ENCODE measurements around the gene SIRT2. TPM values are rescaled to one million over a fixed set of nuclear protein-coding genes. Genes with fewer than 3 reads are reported as not detected.
A peak's percentile ranks its signal among the peaks of the same experiment; 100 is the strongest.

SIRT2 gene
- total and polyA plus RNA-seq, 2 of the 8 experiments (the other 6 are each of a cell fraction or from before 2014, with no cell fraction given) = 6.5 to 10.0 TPM

- Histone ChIP-seq H3K9me3 (ENCODE audit: insufficient read depth in 2 of 2, low read depth in 1 of 2, low read length in 1 of 2) (no peaks in the 10 kb centered on the region), H3K4me2 (ENCODE audit: insufficient read depth in 1 of 2, low read depth in 2 of 2, low read length in 2 of 2) (peak overlapping the region in 1 of 2 experiments; percentile 74; a peak in 1 of 4 replicates), H4K8ac (ENCODE audit: extremely low read depth, insufficient read depth, low read length) (no peak overlapping the region; the same call in 1 of the 2 replicates), H3K4me3 (ENCODE audit: extremely low read depth in 1 of 4, insufficient read depth in 2 of 4, low read depth in 3 of 4, low read length in 4 of 4) (no peak overlapping the region), H3K23ac (ENCODE audit: insufficient read length) (no peak overlapping the region), H2BK12ac (ENCODE audit: low read depth, low read length) (no peak overlapping the region), H3K79me2 (ENCODE audit: control insufficient read depth in 1 of 2, insufficient read depth in 2 of 2, low read length in 2 of 2) (no peaks in the 10 kb centered on the region), H3K36me3 (ENCODE audit: control insufficient read depth in 2 of 4, insufficient read depth in 4 of 4, low read length in 3 of 4) (no peaks in the 10 kb centered on the region), H3K79me1 (ENCODE audit: low read depth, low read length) (no peaks in the 10 kb centered on the region), H3K27me3 (replicated peaks in 1 of 4; ENCODE audit: control insufficient read depth in 3 of 4, extremely low read depth in 1 of 4, insufficient read depth in 3 of 4, low read length in 3 of 4) (peaks cover 0 to 11% (median 5%) of the 10 kb centered on the region in 4 experiments; a peak in 5 of 7 replicates), H4K20me1 (replicated peaks in 1 of 2; ENCODE audit: control insufficient read depth in 1 of 2, insufficient read depth in 2 of 2, low read length in 2 of 2) (no peaks in the 10 kb centered on the region), H3K56ac (replicated peaks; ENCODE audit: insufficient read length, low read depth, low read length) (no peak overlapping the region), H4K91ac (replicated peaks; ENCODE audit: insufficient read length, low read length) (no peak overlapping the region), H4K5ac (ENCODE audit: insufficient read length, low read depth, low read length) (no peak overlapping the region), H2AK5ac (ENCODE audit: low read depth, low read length) (no peak overlapping the region), H2BK15ac (ENCODE audit: low read length) (peak overlapping the region; percentile 46; the same call in 1 of the 2 replicates), H2AFZ (ENCODE audit: low read length) (no peak overlapping the region), H2BK20ac (ENCODE audit: low read length) (no peak overlapping the region), H3K4ac (replicated peaks; ENCODE audit: insufficient read length, low read depth, low read length) (no peak overlapping the region), H2BK120ac (replicated peaks; ENCODE audit: low read depth, low read length) (no peak overlapping the region), H3K9ac (replicated peaks in 1 of 4; ENCODE audit: extremely low read depth in 1 of 4, low read depth in 3 of 4, low read length in 3 of 4) (no peak overlapping the region), H3K14ac (ENCODE audit: insufficient read length) (no peak overlapping the region), H3K4me1 (replicated peaks in 1 of 4; ENCODE audit: control insufficient read depth in 3 of 4, insufficient read depth in 4 of 4, low read length in 3 of 4) (peaks cover 0 to 7% (median 4%) of the 10 kb centered on the region in 4 experiments; a peak in 5 of 7 replicates), H3K18ac (ENCODE audit: extremely low read depth, low read length) (no peak overlapping the region), H3K27ac (ENCODE audit: low read depth, low read length) (no peak overlapping the region), H2BK5ac (ENCODE audit: low read depth, low read length) (no peak overlapping the region), H3K23me2 (ENCODE audit: low read depth, low read length) (peaks cover 7% of the 10 kb centered on the region; the same call in 1 of the 2 replicates)
- POLR2A ChIA-PET (ENCODE audit: partially characterized antibody) = interaction anchor here (0.6 to 3.4 kb wide), 11 partner anchors 8 to 1767 kb away, joined by 3 to 33 read pairs (median 4); partner anchors contain the start of genes CCER2, ECH1, HNRNPL and MRPS12
- DNase-seq (ENCODE audit: low read depth in 1 of 2, low spot score in 2 of 2) (no peak), FAIRE-seq (no peak)
- WGBS, 2 experiments (ENCODE audit: extremely low coverage in 1 of 2, insufficient coverage in 1 of 2, insufficient read length in 1 of 2, insufficient replicate concordance in 2 of 2, low coverage in 1 of 2, low lambda C conversion rate in 2 of 2, missing lambda C conversion rate in 1 of 2) = 94% methylated on average over 6 of the region's 6 CpGs; no CpG with 5 or more reads in 1 of the 2 experiments
- CTCF ChIA-PET (ENCODE audit: partially characterized antibody) = interaction anchor here (0.6 to 3.3 kb wide), 11 partner anchors 8 to 209 kb away, joined by 3 to 32 read pairs (median 5); no protein-coding TSS in a partner anchor
- TF ChIP-seq SP1 (IDR thresholded peaks at IDR 0.05; ENCODE audit: low read depth, low read length) (no peak), EP300 (IDR thresholded peaks at IDR 0.05; ENCODE audit: borderline replicate concordance in 1 of 2, low read depth in 2 of 2, low read length in 2 of 2) (peak in 1 of 2 experiments; percentile 57; a peak in 1 of 3 replicates), ASH2L (IDR thresholded peaks at IDR 0.05; ENCODE audit: low read length) (no peak), CEBPB (IDR thresholded peaks at IDR 0.05; ENCODE audit: low read depth, low read length) (no peak), KDM1A (IDR thresholded peaks at IDR 0.05; ENCODE audit: borderline replicate concordance, low read length) (peak; percentile 38; the same call in 1 of the 2 replicates), BACH1 (IDR thresholded peaks at IDR 0.05; ENCODE audit: low read length) (no peak), SRF (IDR thresholded peaks at IDR 0.05; ENCODE audit: low read depth, low read length) (no peak), HDAC6 (IDR thresholded peaks at IDR 0.05; ENCODE audit: low read depth, low read length) (no peak), TCF12 (IDR thresholded peaks at IDR 0.05; ENCODE audit: low read depth, low read length) (no peak), POLR2AphosphoS5 (IDR thresholded peaks at IDR 0.05; ENCODE audit: low read depth, low read length) (no peak), CREB1 (IDR thresholded peaks at IDR 0.05) (no peak), SUZ12 (IDR thresholded peaks at IDR 0.05; ENCODE audit: low read length) (no peak), JUN (IDR thresholded peaks at IDR 0.05; ENCODE audit: low read depth, low read length) (no peak)
These were observed 30.9 kb downstream of the SIRT2 start for GRCh38 chr19:38868551-38868950.

All from H1 (cell line).